Right atrium auricular region (tissue), 2 donors: ENCODE results near the gene EEF1A1. TPM values are rescaled to one million over a fixed set of nuclear protein-coding genes. Genes with fewer than 3 reads are reported as not detected.
A peak's percentile ranks its signal among the peaks of the same experiment; 100 is the strongest.
"Not testable (repeated sequence)": the region's sequence is repeated elsewhere in the genome, so short reads cannot be mapped to it uniquely, and the experiment has no call there.

Source experiments
- DNase-seq: peaks from one replicate; pipeline ENCODE4 v3.0.0-alpha.2; 2019; ENCODE audit warnings: low spot score
- H3K27ac ChIP-seq, 2 donors: fragments of 200-600 bp; sonication (generic); 1 replicate in 1 of 2; 2 replicates in 1 of 2; pipeline ENCODE4 v1.5.1; 2016 to 2019
- H3K27me3 ChIP-seq, 2 donors: fragments of 200-600 bp; sonication (generic); one replicate each; pipeline versions ENCODE4 v1.5.1 to v1.6.0; 2017 to 2019
- H3K36me3 ChIP-seq: fragments of 200-600 bp; sonication (generic); one replicate; pipeline ENCODE4 v1.5.1; 2016
- H3K4me1 ChIP-seq, 2 donors: fragments of 200-600 bp; sonication (generic); one replicate each; pipeline versions ENCODE4 v1.5.1 to v1.6.0; 2017 to 2019
- H3K4me3 ChIP-seq, 2 donors: fragments of 200-600 bp; sonication (generic); 1 replicate in 1 of 2; 2 replicates in 1 of 2; pipeline ENCODE4 v1.5.1; 2017 to 2019; ENCODE audit warnings: mild to moderate bottlenecking in 1 of 2, moderate library complexity in 1 of 2
- H3K9me3 ChIP-seq, 2 donors: fragments of 200-600 bp; sonication (generic); one replicate each; pipeline ENCODE4 v1.5.1; 2019
- total RNA-seq, 2 donors: library from RNA; depleted of rRNA; stranded (reverse); fragments of >200 nt; gene quantifications; one replicate each; pipeline ENCODE4 v1.1.0, GENCODE V29; 2016
- TF ChIP-seq, protein P1 (sequence below), 2 donors: fragments of 200-600 bp; sonication (generic); IDR thresholded peaks; one replicate each; pipeline ENCODE4 v1.5.1; 2019; ENCODE audit warnings: antibody characterized with exemption in 2 of 2

The EEF1A1 gene
- total RNA-seq, 2 donors from 2014 or later = 4,165 to 5,616 TPM

DNA sequence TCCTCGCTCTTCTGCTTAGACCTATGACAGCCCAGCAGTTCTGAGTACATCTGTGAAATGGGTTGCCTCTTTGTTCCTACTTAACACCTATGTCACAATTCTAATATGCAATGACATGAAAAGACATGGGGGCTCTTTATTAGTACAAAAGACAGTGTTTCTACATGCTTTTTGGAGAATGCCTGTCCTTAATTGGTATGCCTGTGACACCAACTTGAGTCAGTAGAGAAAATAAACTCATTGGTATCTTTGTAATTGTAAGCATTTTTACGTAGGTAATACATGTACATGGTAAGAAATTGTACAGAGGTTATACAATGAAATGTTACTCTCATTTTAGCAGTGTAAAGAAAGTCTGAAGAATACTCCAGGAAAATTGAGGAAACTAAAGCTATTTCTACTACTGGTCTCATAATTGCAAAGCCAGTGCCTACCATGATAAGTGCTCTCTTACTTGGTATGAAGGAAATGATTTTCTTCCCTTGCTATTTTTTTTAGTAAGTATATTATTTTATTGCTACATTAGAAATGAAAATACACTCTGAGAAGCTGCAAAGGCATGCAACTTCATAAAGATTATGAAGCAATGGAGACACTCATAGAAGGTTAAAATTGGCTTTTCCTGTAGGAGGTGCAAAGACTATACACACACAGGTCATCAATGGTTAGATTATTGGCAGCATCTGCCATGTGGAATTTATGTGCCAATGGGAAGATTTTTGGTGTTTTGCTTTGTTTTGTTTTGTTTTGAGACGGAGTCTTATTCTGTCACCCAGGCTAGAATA is 4.9 kb upstream of the EEF1A1 start:
- Histone ChIP-seq H3K36me3 (peaks cover under 1% of the 10 kb centered on the region), H3K9me3 (no peaks in the 10 kb centered on the region), H3K27ac (no peak overlapping the region), H3K27me3 (no peaks in the 10 kb centered on the region), H3K4me3 (no peak overlapping the region), H3K4me1 (peaks cover 0 to 20% of the 10 kb centered on the region in 2 donors)
- TF ChIP-seq, protein P1, sequence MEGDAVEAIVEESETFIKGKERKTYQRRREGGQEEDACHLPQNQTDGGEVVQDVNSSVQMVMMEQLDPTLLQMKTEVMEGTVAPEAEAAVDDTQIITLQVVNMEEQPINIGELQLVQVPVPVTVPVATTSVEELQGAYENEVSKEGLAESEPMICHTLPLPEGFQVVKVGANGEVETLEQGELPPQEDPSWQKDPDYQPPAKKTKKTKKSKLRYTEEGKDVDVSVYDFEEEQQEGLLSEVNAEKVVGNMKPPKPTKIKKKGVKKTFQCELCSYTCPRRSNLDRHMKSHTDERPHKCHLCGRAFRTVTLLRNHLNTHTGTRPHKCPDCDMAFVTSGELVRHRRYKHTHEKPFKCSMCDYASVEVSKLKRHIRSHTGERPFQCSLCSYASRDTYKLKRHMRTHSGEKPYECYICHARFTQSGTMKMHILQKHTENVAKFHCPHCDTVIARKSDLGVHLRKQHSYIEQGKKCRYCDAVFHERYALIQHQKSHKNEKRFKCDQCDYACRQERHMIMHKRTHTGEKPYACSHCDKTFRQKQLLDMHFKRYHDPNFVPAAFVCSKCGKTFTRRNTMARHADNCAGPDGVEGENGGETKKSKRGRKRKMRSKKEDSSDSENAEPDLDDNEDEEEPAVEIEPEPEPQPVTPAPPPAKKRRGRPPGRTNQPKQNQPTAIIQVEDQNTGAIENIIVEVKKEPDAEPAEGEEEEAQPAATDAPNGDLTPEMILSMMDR (IDR thresholded peaks at IDR 0.05) = no peak
- DNase-seq = no peak

DNA sequence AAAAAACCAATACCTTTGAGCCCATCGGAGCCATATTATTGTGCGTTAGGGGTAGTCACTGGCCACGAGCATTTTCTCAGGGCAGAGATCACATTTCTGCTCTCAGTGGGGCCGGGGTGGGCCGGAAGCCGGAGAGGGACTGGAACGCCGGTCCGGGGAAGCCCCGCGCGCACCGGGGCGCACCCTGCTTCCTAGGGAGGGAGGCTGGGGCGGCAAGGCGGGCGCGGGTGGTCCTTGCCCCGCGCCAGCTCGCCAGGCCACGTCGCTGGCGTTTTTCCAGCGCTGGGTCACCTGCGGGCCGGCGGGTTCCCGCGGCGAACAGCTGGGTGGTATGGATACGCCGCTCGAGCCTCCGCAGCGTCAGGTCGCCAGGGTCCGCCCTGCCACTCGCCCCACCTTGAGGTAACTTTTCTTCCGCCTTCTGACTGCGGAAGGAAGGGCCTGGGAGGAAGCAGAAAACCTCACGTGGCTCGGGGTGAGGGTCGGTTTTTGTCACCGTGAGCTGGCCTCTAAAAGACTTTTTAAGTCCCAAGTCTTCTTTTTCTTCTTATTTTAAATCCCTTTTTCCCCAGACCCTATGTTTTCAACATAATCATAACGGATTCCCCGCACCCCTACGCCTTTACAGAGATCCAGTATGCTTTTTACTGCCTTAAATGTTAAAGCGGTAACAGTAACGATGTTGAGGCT is 2.7 kb upstream of the EEF1A1 start:
- DNase-seq = peak; percentile 65
- TF ChIP-seq, protein P1 (IDR thresholded peaks at IDR 0.05) = peak in 1 of 2 donors; percentile 14
- Histone ChIP-seq H3K9me3 (no peaks in the 10 kb centered on the region), H3K27ac (peak overlapping the region; percentile 98 to 99), H3K4me3 (peak overlapping the region; percentile 50 to 71), H3K27me3 (no peaks in the 10 kb centered on the region), H3K36me3 (peaks cover 22% of the 10 kb centered on the region), H3K4me1 (peaks cover 0 to 34% of the 10 kb centered on the region in 2 donors)

DNA sequence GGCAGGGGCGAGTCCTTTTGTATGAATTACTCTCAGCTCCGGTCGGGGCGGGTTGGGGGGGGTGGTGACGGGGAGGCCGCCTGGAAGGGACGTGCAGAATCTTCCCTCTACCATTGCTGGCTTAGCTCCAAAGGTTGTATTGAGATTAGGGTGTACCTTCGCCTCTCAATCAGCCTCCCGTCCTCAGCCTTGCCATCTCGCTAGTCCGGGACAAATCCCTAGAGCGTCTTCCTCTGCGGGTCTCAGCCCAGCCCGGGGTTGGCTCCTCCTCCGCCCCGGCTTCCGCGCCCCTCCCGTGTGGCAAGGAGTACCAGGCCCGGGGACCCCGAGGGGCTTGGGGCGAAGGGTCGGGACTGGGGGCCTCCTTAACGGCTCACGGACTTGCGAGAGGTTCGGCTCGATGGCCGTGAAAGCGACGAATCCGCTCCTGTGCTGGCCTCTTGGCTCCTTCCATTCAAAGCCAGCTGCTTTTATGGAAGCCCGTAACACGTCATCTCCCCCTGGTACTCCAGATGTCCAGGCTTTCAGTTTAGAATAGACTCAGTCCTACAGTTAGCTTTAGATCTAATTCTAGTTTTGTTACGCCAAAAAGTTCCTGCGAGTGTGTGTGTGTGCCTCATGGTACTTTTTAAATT is 636 bp upstream of the EEF1A1 start:
- Histone ChIP-seq H3K4me1 (peaks cover 0 to 52% of the 10 kb centered on the region in 2 donors), H3K36me3 (peaks cover 41% of the 10 kb centered on the region), H3K4me3 (peak overlapping the region; percentile 83 to 98), H3K9me3 (no peaks in the 10 kb centered on the region), H3K27me3 (no peaks in the 10 kb centered on the region), H3K27ac (peak overlapping the region; percentile 98 to 99)
- no peak for DNase-seq
- TF ChIP-seq, protein P1 (IDR thresholded peaks at IDR 0.05) = no peak

DNA sequence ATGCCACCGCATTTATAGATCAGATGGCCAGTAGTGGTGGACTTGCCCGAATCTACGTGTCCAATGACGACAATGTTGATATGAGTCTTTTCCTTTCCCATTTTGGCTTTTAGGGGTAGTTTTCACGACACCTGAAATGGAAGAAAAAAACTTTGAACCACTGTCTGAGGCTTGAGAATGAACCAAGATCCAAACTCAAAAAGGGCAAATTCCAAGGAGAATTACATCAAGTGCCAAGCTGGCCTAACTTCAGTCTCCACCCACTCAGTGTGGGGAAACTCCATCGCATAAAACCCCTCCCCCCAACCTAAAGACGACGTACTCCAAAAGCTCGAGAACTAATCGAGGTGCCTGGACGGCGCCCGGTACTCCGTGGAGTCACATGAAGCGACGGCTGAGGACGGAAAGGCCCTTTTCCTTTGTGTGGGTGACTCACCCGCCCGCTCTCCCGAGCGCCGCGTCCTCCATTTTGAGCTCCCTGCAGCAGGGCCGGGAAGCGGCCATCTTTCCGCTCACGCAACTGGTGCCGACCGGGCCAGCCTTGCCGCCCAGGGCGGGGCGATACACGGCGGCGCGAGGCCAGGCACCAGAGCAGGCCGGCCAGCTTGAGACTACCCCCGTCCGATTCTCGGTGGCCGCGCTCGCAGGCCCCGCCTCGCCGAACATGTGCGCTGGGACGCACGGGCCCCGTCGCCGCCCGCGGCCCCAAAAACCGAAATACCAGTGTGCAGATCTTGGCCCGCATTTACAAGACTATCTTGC is 725 bp downstream of the EEF1A1 start:
- H3K4me1 ChIP-seq = peaks cover 0 to 63% of the 10 kb centered on the region in 2 donors
- DNase-seq = peak; percentile 76
- H3K9me3 ChIP-seq = no peaks in the 10 kb centered on the region
- peak overlapping the region; percentile 83 to 98 for H3K4me3 ChIP-seq
- TF ChIP-seq, protein P1 (IDR thresholded peaks at IDR 0.05) = no peak
- H3K27ac ChIP-seq = peak overlapping the region; percentile 98 to 99
- H3K36me3 ChIP-seq = peaks cover 54% of the 10 kb centered on the region
- H3K27me3 ChIP-seq = no peaks in the 10 kb centered on the region

DNA sequence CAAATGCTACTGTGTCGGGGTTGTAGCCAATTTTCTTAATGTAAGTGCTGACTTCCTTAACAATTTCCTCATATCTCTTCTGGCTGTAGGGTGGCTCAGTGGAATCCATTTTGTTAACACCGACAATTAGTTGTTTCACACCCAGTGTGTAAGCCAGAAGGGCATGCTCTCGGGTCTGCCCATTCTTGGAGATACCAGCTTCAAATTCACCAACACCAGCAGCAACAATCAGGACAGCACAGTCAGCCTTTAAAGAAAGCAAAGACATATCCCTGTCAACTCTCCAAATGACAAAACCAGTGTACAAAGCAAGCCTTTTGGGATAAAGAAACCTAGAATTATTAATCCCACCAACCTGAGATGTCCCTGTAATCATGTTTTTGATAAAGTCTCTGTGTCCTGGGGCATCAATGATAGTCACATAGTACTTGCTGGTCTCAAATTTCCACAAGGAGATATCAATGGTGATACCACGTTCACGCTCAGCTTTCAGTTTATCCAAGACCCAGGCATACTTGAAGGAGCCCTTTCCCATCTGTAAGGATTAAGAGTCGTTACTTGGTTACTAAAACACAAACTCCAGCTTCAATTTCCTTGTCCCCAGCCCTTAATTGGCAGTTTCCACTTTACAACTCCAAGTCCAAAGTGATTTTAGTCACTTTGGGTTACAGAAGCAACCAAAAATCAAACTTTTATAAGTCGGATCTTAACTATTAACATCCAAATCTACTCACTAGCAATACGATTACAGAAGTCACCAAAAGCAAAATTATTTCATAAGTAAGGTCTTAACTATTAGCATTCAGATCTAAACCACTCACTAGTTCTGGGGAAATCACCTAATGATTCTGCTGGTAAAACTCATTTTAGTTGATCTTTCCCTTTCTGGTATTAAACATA is 1.6 kb downstream of the EEF1A1 start:
- not testable (repeated sequence) for H3K27me3 ChIP-seq, H3K9me3 ChIP-seq, DNase-seq
- Histone ChIP-seq H3K36me3 (peaks cover 63% of the 10 kb centered on the region), H3K4me1 (peaks cover 0 to 62% of the 10 kb centered on the region in 2 donors), H3K27ac (peak overlapping the region; percentile 98 to 99), H3K4me3 (peak overlapping the region; percentile 83 to 98)

DNA sequence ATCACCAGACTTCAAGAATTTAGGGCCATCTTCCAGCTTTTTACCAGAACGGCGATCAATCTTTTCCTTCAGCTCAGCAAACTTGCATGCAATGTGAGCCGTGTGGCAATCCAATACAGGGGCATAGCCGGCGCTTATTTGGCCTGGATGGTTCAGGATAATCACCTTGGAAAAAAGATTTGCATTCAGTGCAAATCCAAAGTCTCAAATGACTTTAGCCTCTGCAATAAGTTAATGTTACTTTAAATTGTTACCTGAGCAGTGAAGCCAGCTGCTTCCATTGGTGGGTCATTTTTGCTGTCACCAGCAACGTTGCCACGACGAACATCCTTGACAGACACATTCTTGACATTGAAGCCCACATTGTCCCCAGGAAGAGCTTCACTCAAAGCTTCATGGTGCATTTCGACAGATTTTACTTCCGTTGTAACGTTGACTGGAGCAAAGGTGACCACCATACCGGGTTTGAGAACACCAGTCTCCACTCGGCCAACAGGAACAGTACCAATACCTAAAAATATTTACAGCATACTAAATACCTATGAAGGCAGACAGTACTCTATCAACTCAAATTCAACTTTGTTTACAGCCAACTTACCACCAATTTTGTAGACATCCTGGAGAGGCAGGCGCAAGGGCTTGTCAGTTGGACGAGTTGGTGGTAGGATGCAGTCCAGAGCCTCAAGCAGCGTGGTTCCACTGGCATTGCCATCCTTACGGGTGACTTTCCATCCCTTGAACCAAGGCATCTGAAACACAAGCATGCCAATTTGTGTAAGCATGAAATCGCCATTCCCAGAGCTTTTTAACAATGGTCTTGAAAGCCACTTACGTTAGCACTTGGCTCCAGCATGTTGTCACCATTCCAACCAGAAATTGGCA is 2.5 kb downstream of the EEF1A1 start:
- Histone ChIP-seq H3K4me1 (peaks cover 0 to 57% of the 10 kb centered on the region in 2 donors), H3K27ac (peak overlapping the region; percentile 18 to 99), H3K36me3 (peaks cover 65% of the 10 kb centered on the region), H3K4me3 (peak overlapping the region in 1 of 2 donors; percentile 21)
- not testable (repeated sequence) for H3K27me3 ChIP-seq, H3K9me3 ChIP-seq, DNase-seq
